ENCODE results near the gene G6PD.
A peak's percentile ranks its signal among the peaks of the same experiment; 100 is the strongest.
"Not testable (repeated sequence)": the region's sequence is repeated elsewhere in the genome, so short reads cannot be mapped to it uniquely, and the experiment has no call there.

The G6PD gene

GRCh38 chrX:154513716-154514115 lies 32.9 kb downstream of the G6PD start:
- DNase-seq, result no peak

- DNase-seq, result no peak
Measured at GRCh38 chrX:154512879-154513553, 33.6 kb downstream of the G6PD start.

- DNase-seq, result no peak
Measured at GRCh38 chrX:154511761-154512160, 34.9 kb downstream of the G6PD start.

- no peak for DNase-seq
Measured at GRCh38 chrX:154509455-154509854, 37.2 kb downstream of the G6PD start.

- no peak for DNase-seq
Measured at GRCh38 chrX:154508384-154508745, 38.3 kb downstream of the G6PD start.

- no peak for DNase-seq
Measured at GRCh38 chrX:154507673-154508383, 38.8 kb downstream of the G6PD start.

GRCh38 chrX:154506483-154507332 lies 39.9 kb downstream of the G6PD start:
- DNase-seq, result no peak

GRCh38 chrX:154505734-154506133 lies 40.9 kb downstream of the G6PD start:
- no peak for DNase-seq

GRCh38 chrX:154502989-154503388 lies 43.7 kb downstream of the G6PD start:
- no peak for DNase-seq

- DNase-seq, result no peak
Measured at GRCh38 chrX:154502098-154502497, 44.5 kb downstream of the G6PD start.

GRCh38 chrX:154501423-154501822 lies 45.2 kb downstream of the G6PD start:
- not testable (repeated sequence) for DNase-seq

- not testable (repeated sequence) for DNase-seq
Measured at GRCh38 chrX:154496591-154497137, 50.0 kb downstream of the G6PD start.

- DNase-seq, result no peak
Measured at GRCh38 chrX:154495472-154495922, 51.1 kb downstream of the G6PD start.

GRCh38 chrX:154494715-154495114 lies 51.9 kb downstream of the G6PD start:
- no peak for DNase-seq

GRCh38 chrX:154490414-154491083 lies 56.1 kb downstream of the G6PD start, which contains the start of gene SLC10A3:
Gene SLC10A3 (minus strand): TSS chrX:154490629. CDS start chrX:154488940, 1,689 bp downstream.
- peak; percentile 66 for DNase-seq

GRCh38 chrX:154490021-154490413 lies 56.6 kb downstream of the G6PD start:
- peak; percentile 7 for DNase-seq

GRCh38 chrX:154489182-154489581 lies 57.5 kb downstream of the G6PD start:
- DNase-seq, result no peak

- no peak for DNase-seq
Measured at GRCh38 chrX:154488336-154489075, 58.1 kb downstream of the G6PD start.

GRCh38 chrX:154487518-154488290 lies 58.9 kb downstream of the G6PD start:
- DNase-seq, result no peak

- DNase-seq, result peak; percentile 21
Measured at GRCh38 chrX:154486396-154487207, 60.0 kb downstream of the G6PD start, which contains the start of gene UBL4A. Gene UBL4A (minus strand): TSS chrX:154486615. CDS start chrX:154486584, 31 bp downstream.
